ENCODE data around the gene SMU1.

SMU1 gene

GRCh38 chr9:33076046-33077004, at the start of gene SMU1:
TSS of gene SMU1 (minus strand) at chr9:33076674. CDS start at chr9:33076608, 66 bp downstream.
- Histone ChIP-seq H3K36me3 (ENCODE audit: control insufficient read depth, insufficient read depth, low read length) (peaks cover 7% of the 10 kb centered on the region), H3K27ac (ENCODE audit: low read depth, low read length) (peak within 1 kb of the TSS; percentile 92)

GRCh38 chr9:33125461-33125860, 49.0 kb upstream of the SMU1 start:
- Histone ChIP-seq H3K27me3 (ENCODE audit: control insufficient read depth, insufficient read depth, low read length) (no peaks in the 10 kb centered on the region), H3K4me3 (ENCODE audit: low read length) (no peak overlapping the region), H3K36me3 (ENCODE audit: control insufficient read depth, insufficient read depth, low read length) (peaks cover 8% of the 10 kb centered on the region), H3K9ac (ENCODE audit: low read length) (no peak overlapping the region), H3K4me1 (ENCODE audit: control insufficient read depth, insufficient read depth, low read length) (no peaks in the 10 kb centered on the region), H3K27ac (ENCODE audit: low read depth, low read length) (no peak overlapping the region)

More at GRCh38 chr9:33076046-33077004, at the start of gene SMU1:
- H3K4me3 ChIP-seq (ENCODE audit: low read length): peak within 1 kb of the TSS; percentile 66
- no peaks in the 10 kb centered on the region for H3K27me3 ChIP-seq (ENCODE audit: control insufficient read depth, insufficient read depth, low read length)
- H3K9ac ChIP-seq (ENCODE audit: low read length): peak within 1 kb of the TSS; percentile 97
- peaks cover 4% of the 10 kb centered on the region for H3K4me1 ChIP-seq (ENCODE audit: control insufficient read depth, insufficient read depth, low read length)

GRCh38 chr9:33124751-33125381, 48.4 kb upstream of the SMU1 start:
- Histone ChIP-seq H3K9ac (ENCODE audit: low read length) (no peak overlapping the region), H3K27ac (ENCODE audit: low read depth, low read length) (no peak overlapping the region), H3K27me3 (ENCODE audit: control insufficient read depth, insufficient read depth, low read length) (no peaks in the 10 kb centered on the region), H3K36me3 (ENCODE audit: control insufficient read depth, insufficient read depth, low read length) (peaks cover 8% of the 10 kb centered on the region), H3K4me1 (ENCODE audit: control insufficient read depth, insufficient read depth, low read length) (no peaks in the 10 kb centered on the region), H3K4me3 (ENCODE audit: low read length) (no peak overlapping the region)

- peaks cover 12% of the 10 kb centered on the region for H3K36me3 ChIP-seq (ENCODE audit: control insufficient read depth, insufficient read depth, low read length)
- no peak overlapping the region for H3K27ac ChIP-seq (ENCODE audit: low read depth, low read length)
- no peaks in the 10 kb centered on the region for H3K4me1 ChIP-seq (ENCODE audit: control insufficient read depth, insufficient read depth, low read length)
- H3K4me3 ChIP-seq (ENCODE audit: low read length): no peak overlapping the region
- H3K9ac ChIP-seq (ENCODE audit: low read length): no peak overlapping the region
- H3K27me3 ChIP-seq (ENCODE audit: control insufficient read depth, insufficient read depth, low read length): no peaks in the 10 kb centered on the region
Observed at GRCh38 chr9:33124046-33124445, 47.6 kb upstream of the SMU1 start.

GRCh38 chr9:33123407-33124031, 47.0 kb upstream of the SMU1 start:
- Histone ChIP-seq H3K4me3 (ENCODE audit: low read length) (no peak overlapping the region), H3K27ac (ENCODE audit: low read depth, low read length) (no peak overlapping the region), H3K36me3 (ENCODE audit: control insufficient read depth, insufficient read depth, low read length) (peaks cover 8% of the 10 kb centered on the region), H3K27me3 (ENCODE audit: control insufficient read depth, insufficient read depth, low read length) (no peaks in the 10 kb centered on the region), H3K4me1 (ENCODE audit: control insufficient read depth, insufficient read depth, low read length) (no peaks in the 10 kb centered on the region), H3K9ac (ENCODE audit: low read length) (no peak overlapping the region)

- H3K4me3 ChIP-seq (ENCODE audit: low read length): no peak overlapping the region
- no peaks in the 10 kb centered on the region for H3K27me3 ChIP-seq (ENCODE audit: control insufficient read depth, insufficient read depth, low read length)
- H3K4me1 ChIP-seq (ENCODE audit: control insufficient read depth, insufficient read depth, low read length): no peaks in the 10 kb centered on the region
- no peak overlapping the region for H3K27ac ChIP-seq (ENCODE audit: low read depth, low read length)
- no peak overlapping the region for H3K9ac ChIP-seq (ENCODE audit: low read length)
- peaks cover 6% of the 10 kb centered on the region for H3K36me3 ChIP-seq (ENCODE audit: control insufficient read depth, insufficient read depth, low read length)
Observed at GRCh38 chr9:33120620-33121019, 44.1 kb upstream of the SMU1 start.

GRCh38 chr9:33117796-33118195, 41.3 kb upstream of the SMU1 start:
- Histone ChIP-seq H3K4me1 (ENCODE audit: control insufficient read depth, insufficient read depth, low read length) (no peaks in the 10 kb centered on the region), H3K9ac (ENCODE audit: low read length) (no peak overlapping the region), H3K4me3 (ENCODE audit: low read length) (no peak overlapping the region), H3K27me3 (ENCODE audit: control insufficient read depth, insufficient read depth, low read length) (no peaks in the 10 kb centered on the region), H3K27ac (ENCODE audit: low read depth, low read length) (no peak overlapping the region), H3K36me3 (ENCODE audit: control insufficient read depth, insufficient read depth, low read length) (peaks cover 13% of the 10 kb centered on the region)

GRCh38 chr9:33117306-33117705, 40.8 kb upstream of the SMU1 start:
- Histone ChIP-seq H3K36me3 (ENCODE audit: control insufficient read depth, insufficient read depth, low read length) (peaks cover 13% of the 10 kb centered on the region), H3K9ac (ENCODE audit: low read length) (no peak overlapping the region), H3K4me3 (ENCODE audit: low read length) (no peak overlapping the region), H3K27ac (ENCODE audit: low read depth, low read length) (no peak overlapping the region), H3K27me3 (ENCODE audit: control insufficient read depth, insufficient read depth, low read length) (no peaks in the 10 kb centered on the region), H3K4me1 (ENCODE audit: control insufficient read depth, insufficient read depth, low read length) (no peaks in the 10 kb centered on the region)

GRCh38 chr9:33116860-33117259, 40.4 kb upstream of the SMU1 start:
- no peak overlapping the region for H3K9ac ChIP-seq (ENCODE audit: low read length)
- H3K4me1 ChIP-seq (ENCODE audit: control insufficient read depth, insufficient read depth, low read length): no peaks in the 10 kb centered on the region
- H3K4me3 ChIP-seq (ENCODE audit: low read length): no peak overlapping the region
- H3K36me3 ChIP-seq (ENCODE audit: control insufficient read depth, insufficient read depth, low read length): peaks cover 13% of the 10 kb centered on the region
- no peaks in the 10 kb centered on the region for H3K27me3 ChIP-seq (ENCODE audit: control insufficient read depth, insufficient read depth, low read length)
- H3K27ac ChIP-seq (ENCODE audit: low read depth, low read length): no peak overlapping the region

GRCh38 chr9:33114746-33115145, 38.3 kb upstream of the SMU1 start:
- Histone ChIP-seq H3K27me3 (ENCODE audit: control insufficient read depth, insufficient read depth, low read length) (no peaks in the 10 kb centered on the region), H3K27ac (ENCODE audit: low read depth, low read length) (no peak overlapping the region), H3K4me3 (ENCODE audit: low read length) (no peak overlapping the region), H3K9ac (ENCODE audit: low read length) (no peak overlapping the region), H3K4me1 (ENCODE audit: control insufficient read depth, insufficient read depth, low read length) (no peaks in the 10 kb centered on the region), H3K36me3 (ENCODE audit: control insufficient read depth, insufficient read depth, low read length) (peaks cover 13% of the 10 kb centered on the region)

GRCh38 chr9:33113799-33114547, 37.5 kb upstream of the SMU1 start:
- Histone ChIP-seq H3K4me1 (ENCODE audit: control insufficient read depth, insufficient read depth, low read length) (no peaks in the 10 kb centered on the region), H3K27ac (ENCODE audit: low read depth, low read length) (no peak overlapping the region), H3K4me3 (ENCODE audit: low read length) (no peak overlapping the region), H3K27me3 (ENCODE audit: control insufficient read depth, insufficient read depth, low read length) (no peaks in the 10 kb centered on the region), H3K9ac (ENCODE audit: low read length) (no peak overlapping the region), H3K36me3 (ENCODE audit: control insufficient read depth, insufficient read depth, low read length) (peaks cover 9% of the 10 kb centered on the region)

GRCh38 chr9:33112094-33112493, 35.6 kb upstream of the SMU1 start:
- H3K4me3 ChIP-seq (ENCODE audit: low read length): no peak overlapping the region
- peaks cover 2% of the 10 kb centered on the region for H3K4me1 ChIP-seq (ENCODE audit: control insufficient read depth, insufficient read depth, low read length)
- peaks cover 9% of the 10 kb centered on the region for H3K36me3 ChIP-seq (ENCODE audit: control insufficient read depth, insufficient read depth, low read length)
- no peak overlapping the region for H3K27ac ChIP-seq (ENCODE audit: low read depth, low read length)
- no peaks in the 10 kb centered on the region for H3K27me3 ChIP-seq (ENCODE audit: control insufficient read depth, insufficient read depth, low read length)
- no peak overlapping the region for H3K9ac ChIP-seq (ENCODE audit: low read length)
